ENCODE measurements around the gene PTPN13.

PTPN13 gene

DNA sequence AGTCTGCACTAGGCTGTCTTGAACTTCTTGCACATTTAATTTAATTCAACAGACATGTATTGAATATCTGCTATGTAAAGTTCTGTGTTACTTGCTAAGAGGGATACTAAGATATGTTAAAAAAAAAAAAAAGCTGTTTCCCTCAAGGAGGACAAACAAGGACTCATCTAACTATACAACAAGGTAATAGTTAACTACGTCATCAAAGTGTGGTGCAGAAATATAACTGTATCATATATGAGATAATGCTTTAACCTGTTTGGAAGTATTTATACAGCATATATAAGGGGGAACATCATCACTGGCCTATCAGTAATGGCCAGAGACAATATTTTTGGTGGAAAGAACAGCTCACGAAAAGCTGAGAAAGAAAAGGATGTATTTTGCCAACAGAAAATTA, 89.9 kb downstream of the PTPN13 start:
- Histone ChIP-seq H3K9me3 (ENCODE audit: severe bottlenecking) (no peaks in the 10 kb centered on the region), H3K4me1 (ENCODE audit: insufficient read depth, poor library complexity, severe bottlenecking) (peaks cover 16% of the 10 kb centered on the region), H3K27me3 (ENCODE audit: insufficient read depth, poor library complexity, severe bottlenecking) (no peaks in the 10 kb centered on the region), H3K4me3 (ENCODE audit: severe bottlenecking) (no peak overlapping the region), H3K27ac (ENCODE audit: poor library complexity, severe bottlenecking) (no peak overlapping the region), H3K36me3 (ENCODE audit: low read depth) (peaks cover 11% of the 10 kb centered on the region)
- TF ChIP-seq, protein P1, sequence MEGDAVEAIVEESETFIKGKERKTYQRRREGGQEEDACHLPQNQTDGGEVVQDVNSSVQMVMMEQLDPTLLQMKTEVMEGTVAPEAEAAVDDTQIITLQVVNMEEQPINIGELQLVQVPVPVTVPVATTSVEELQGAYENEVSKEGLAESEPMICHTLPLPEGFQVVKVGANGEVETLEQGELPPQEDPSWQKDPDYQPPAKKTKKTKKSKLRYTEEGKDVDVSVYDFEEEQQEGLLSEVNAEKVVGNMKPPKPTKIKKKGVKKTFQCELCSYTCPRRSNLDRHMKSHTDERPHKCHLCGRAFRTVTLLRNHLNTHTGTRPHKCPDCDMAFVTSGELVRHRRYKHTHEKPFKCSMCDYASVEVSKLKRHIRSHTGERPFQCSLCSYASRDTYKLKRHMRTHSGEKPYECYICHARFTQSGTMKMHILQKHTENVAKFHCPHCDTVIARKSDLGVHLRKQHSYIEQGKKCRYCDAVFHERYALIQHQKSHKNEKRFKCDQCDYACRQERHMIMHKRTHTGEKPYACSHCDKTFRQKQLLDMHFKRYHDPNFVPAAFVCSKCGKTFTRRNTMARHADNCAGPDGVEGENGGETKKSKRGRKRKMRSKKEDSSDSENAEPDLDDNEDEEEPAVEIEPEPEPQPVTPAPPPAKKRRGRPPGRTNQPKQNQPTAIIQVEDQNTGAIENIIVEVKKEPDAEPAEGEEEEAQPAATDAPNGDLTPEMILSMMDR (IDR thresholded peaks at IDR 0.05; ENCODE audit: poor library complexity, severe bottlenecking), result no peak
- DNase-seq (ENCODE audit: low spot score) (no peak), ATAC-seq (ENCODE audit: low read depth) (no peak)

DNA sequence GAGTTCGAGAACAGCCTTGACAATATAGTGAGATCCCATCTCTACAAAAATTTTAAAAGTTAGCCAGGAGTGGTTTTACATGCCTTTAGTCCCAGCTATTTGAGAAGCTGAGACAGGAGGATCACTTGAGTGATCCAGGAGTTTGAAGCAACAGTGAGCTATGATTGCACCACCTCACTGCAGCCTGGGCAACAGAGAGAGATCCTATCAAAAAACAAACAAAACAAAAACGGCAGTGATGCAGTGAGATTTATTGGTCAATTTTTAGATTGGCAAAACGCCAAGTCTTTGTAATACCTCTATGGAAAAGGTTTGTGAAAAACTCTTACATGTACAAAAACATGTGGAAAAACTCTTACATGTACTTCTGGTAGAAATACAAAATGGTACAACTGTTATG, 91.3 kb downstream of the PTPN13 start:
- H3K36me3 ChIP-seq (ENCODE audit: low read depth), result peaks cover 18% of the 10 kb centered on the region
- ATAC-seq (ENCODE audit: low read depth) (peak; percentile 49; the same call in 1 of the 3 replicates), DNase-seq (ENCODE audit: low spot score) (no peak)
- H3K4me1 ChIP-seq (ENCODE audit: insufficient read depth, poor library complexity, severe bottlenecking), result peaks cover 16% of the 10 kb centered on the region
- no peaks in the 10 kb centered on the region for H3K27me3 ChIP-seq (ENCODE audit: insufficient read depth, poor library complexity, severe bottlenecking)
- TF ChIP-seq, protein P1 (IDR thresholded peaks at IDR 0.05; ENCODE audit: poor library complexity, severe bottlenecking), result no peak
- H3K27ac ChIP-seq (ENCODE audit: poor library complexity, severe bottlenecking), result no peak overlapping the region
- no peaks in the 10 kb centered on the region for H3K9me3 ChIP-seq (ENCODE audit: severe bottlenecking)
- H3K4me3 ChIP-seq (ENCODE audit: severe bottlenecking), result no peak overlapping the region

DNA sequence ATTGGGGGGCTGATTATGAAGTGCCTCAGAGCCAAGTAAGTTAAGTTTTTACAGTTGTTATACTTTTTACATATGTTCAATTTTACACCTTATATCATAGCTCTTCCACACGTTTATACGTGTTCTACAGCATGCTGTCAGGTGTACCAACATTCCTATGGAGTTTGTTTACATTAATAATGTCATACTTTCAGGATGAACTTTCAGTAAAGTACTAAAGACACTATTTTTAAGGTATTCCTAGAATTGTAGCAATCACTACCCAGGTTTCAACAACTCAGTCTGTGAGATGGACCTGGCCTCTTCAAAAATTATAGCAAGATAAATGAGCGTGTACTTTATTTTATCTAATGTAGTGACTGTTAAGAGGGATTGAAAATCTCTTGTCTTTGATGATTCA, 92.6 kb downstream of the PTPN13 start:
- Histone ChIP-seq H3K36me3 (ENCODE audit: low read depth) (peaks cover 18% of the 10 kb centered on the region), H3K4me3 (ENCODE audit: severe bottlenecking) (no peak overlapping the region), H3K4me1 (ENCODE audit: insufficient read depth, poor library complexity, severe bottlenecking) (peaks cover 16% of the 10 kb centered on the region), H3K27ac (ENCODE audit: poor library complexity, severe bottlenecking) (no peak overlapping the region), H3K9me3 (ENCODE audit: severe bottlenecking) (no peaks in the 10 kb centered on the region), H3K27me3 (ENCODE audit: insufficient read depth, poor library complexity, severe bottlenecking) (no peaks in the 10 kb centered on the region)
- ATAC-seq (ENCODE audit: low read depth), result peak; percentile 42; the same call in 1 of the 3 replicates
- DNase-seq (ENCODE audit: low spot score), result no peak
- TF ChIP-seq, protein P1 (IDR thresholded peaks at IDR 0.05; ENCODE audit: poor library complexity, severe bottlenecking), result no peak

DNA sequence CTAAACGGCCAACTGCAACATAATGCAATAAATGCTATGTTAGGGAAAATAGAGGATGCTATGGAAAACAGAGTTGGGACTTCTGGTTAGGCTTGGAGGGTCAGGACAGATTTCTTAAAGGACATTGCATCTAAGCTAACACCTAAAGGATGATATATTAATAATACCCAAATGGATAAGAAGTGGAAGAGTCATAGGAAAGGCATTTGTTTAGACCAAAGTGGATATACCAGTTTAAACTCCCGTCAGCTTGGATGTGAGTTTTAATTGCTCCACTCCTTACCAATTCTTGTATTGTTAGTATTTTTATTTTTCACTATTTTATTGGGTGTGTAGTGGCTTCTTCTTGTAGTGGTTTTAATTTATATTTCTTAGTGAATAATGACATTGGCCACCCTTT, 93.9 kb downstream of the PTPN13 start:
- no peaks in the 10 kb centered on the region for H3K9me3 ChIP-seq (ENCODE audit: severe bottlenecking)
- ATAC-seq (ENCODE audit: low read depth), result 0 out of 3 replicates have a peak, but pooled peaks have one; percentile 44
- peaks cover 16% of the 10 kb centered on the region for H3K4me1 ChIP-seq (ENCODE audit: insufficient read depth, poor library complexity, severe bottlenecking)
- no peak overlapping the region for H3K27ac ChIP-seq (ENCODE audit: poor library complexity, severe bottlenecking)
- H3K4me3 ChIP-seq (ENCODE audit: severe bottlenecking), result no peak overlapping the region
- no peak for DNase-seq (ENCODE audit: low spot score)
- H3K36me3 ChIP-seq (ENCODE audit: low read depth), result peaks cover 18% of the 10 kb centered on the region
- no peaks in the 10 kb centered on the region for H3K27me3 ChIP-seq (ENCODE audit: insufficient read depth, poor library complexity, severe bottlenecking)
- TF ChIP-seq, protein P1 (IDR thresholded peaks at IDR 0.05; ENCODE audit: poor library complexity, severe bottlenecking), result no peak

DNA sequence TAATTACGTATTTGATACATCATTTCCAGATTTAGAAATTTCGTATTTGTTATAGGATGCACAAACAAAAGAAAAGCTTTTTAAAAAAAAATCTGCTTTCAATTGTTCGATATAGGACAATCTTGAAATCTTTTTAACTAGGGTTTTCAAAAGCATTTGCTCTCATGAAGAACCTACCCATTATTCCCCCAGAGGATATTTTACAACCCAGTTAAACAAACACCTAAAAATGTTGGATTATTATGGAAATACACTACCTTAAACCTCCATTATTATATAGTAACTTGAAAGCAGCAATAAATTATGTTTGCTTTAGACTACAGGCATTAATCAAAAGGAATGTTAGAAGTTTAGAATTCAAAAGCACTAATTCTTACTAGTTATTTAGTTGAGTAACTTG, 110.5 kb downstream of the PTPN13 start:
- TF ChIP-seq, protein P1 (IDR thresholded peaks at IDR 0.05; ENCODE audit: poor library complexity, severe bottlenecking), result no peak
- Histone ChIP-seq H3K4me1 (ENCODE audit: insufficient read depth, poor library complexity, severe bottlenecking) (no peaks in the 10 kb centered on the region), H3K4me3 (ENCODE audit: severe bottlenecking) (no peak overlapping the region), H3K27me3 (ENCODE audit: insufficient read depth, poor library complexity, severe bottlenecking) (no peaks in the 10 kb centered on the region), H3K36me3 (ENCODE audit: low read depth) (0 out of 2 replicates have a peak, but pooled peaks cover 3% of the 10 kb centered on the region), H3K27ac (ENCODE audit: poor library complexity, severe bottlenecking) (no peak overlapping the region), H3K9me3 (ENCODE audit: severe bottlenecking) (no peaks in the 10 kb centered on the region)
- ATAC-seq (ENCODE audit: low read depth), result no peak
- DNase-seq (ENCODE audit: low spot score), result no peak

Measured in RWPE2 (cell line).